Liver (tissue), 9 donors: ENCODE data around the gene LRRFIP2. TPM values are rescaled to one million over a fixed set of nuclear protein-coding genes. Genes with fewer than 3 reads are reported as not detected.

Experiments used
- DNase-seq: peaks from one replicate; pipeline ENCODE4 v3.0.0-alpha.2; 2017; ENCODE audit warnings: low spot score
- H3K27ac ChIP-seq, 2 donors: one replicate each; pipeline ENCODE4 v1.7.0; 2013; ENCODE audit warnings: inconsistent platforms in 2 of 2, low read length in 2 of 2, control low read depth in 1 of 2, low read depth in 1 of 2, mild to moderate bottlenecking in 1 of 2
- H3K27me3 ChIP-seq, 4 donors: one replicate each; pipeline versions ENCODE4 v1.6.1 to v1.7.0; 2013; ENCODE audit warnings: low read length in 3 of 4, inconsistent platforms in 1 of 4, mild to moderate bottlenecking in 1 of 4, moderate library complexity in 1 of 4; ENCODE audit not compliant: control insufficient read depth in 4 of 4, insufficient read depth in 4 of 4
- H3K36me3 ChIP-seq, 4 donors: one replicate each; pipeline versions ENCODE4 v1.6.1 to v1.7.0; 2013; ENCODE audit warnings: low read length in 3 of 4, mild to moderate bottlenecking in 3 of 4, low read depth in 1 of 4, moderate library complexity in 1 of 4; ENCODE audit not compliant: control insufficient read depth in 4 of 4, insufficient read depth in 3 of 4
- H3K4me1 ChIP-seq, 4 donors: one replicate each; pipeline versions ENCODE4 v1.6.1 to v1.7.0; 2013; ENCODE audit warnings: low read length in 3 of 4, mild to moderate bottlenecking in 3 of 4, moderate library complexity in 1 of 4; ENCODE audit not compliant: control insufficient read depth in 4 of 4, insufficient read depth in 4 of 4
- H3K4me3 ChIP-seq, 3 donors: one replicate each; pipeline versions ENCODE4 v1.6.1 to v1.7.0; 2013; ENCODE audit warnings: low read length in 3 of 3, control low read depth in 1 of 3, low read depth in 1 of 3, mild to moderate bottlenecking in 1 of 3
- H3K9ac ChIP-seq, 2 donors: one replicate each; pipeline ENCODE4 v1.7.0; 2013; ENCODE audit warnings: low read length in 2 of 2, mild to moderate bottlenecking in 2 of 2, moderate library complexity in 2 of 2, control low read depth in 1 of 2, low read depth in 1 of 2
- H3K9me3 ChIP-seq, 4 donors: one replicate each; pipeline versions ENCODE4 v1.6.1 to v1.7.0; 2013; ENCODE audit warnings: low read length in 3 of 4; ENCODE audit not compliant: control insufficient read depth in 4 of 4
- ATF3 ChIP-seq: IDR thresholded peaks from 2 replicates; pipeline ENCODE4 v1.6.1; 2016; ENCODE audit warnings: antibody characterized with exemption
- CTCF ChIP-seq: fragments of 150-350 bp; IDR thresholded peaks from 2 replicates; pipeline ENCODE4 v1.5.1; 2017; ENCODE audit warnings: improper control_type of control experiment, low read depth, low read length; ENCODE audit not compliant: missing input control
- EGR1 ChIP-seq, 2 donors: IDR thresholded peaks; 2 replicates each; pipeline ENCODE4 v1.6.1; 2016 to 2018; ENCODE audit warnings: antibody characterized with exemption in 2 of 2, low read depth in 2 of 2
- FOXA1 ChIP-seq: IDR thresholded peaks from 2 replicates; pipeline ENCODE4 v1.6.1; 2016; ENCODE audit warnings: antibody characterized with exemption
- FOXA2 ChIP-seq: IDR thresholded peaks from 2 replicates; pipeline ENCODE4 v1.6.1; 2016; ENCODE audit warnings: antibody characterized with exemption
- GABPA ChIP-seq, 2 donors: IDR thresholded peaks in 1 of 2; conservative IDR thresholded peaks in 1 of 2; 2 replicates each; pipeline ENCODE4 v1.6.1; 2016; ENCODE audit warnings: antibody characterized with exemption in 2 of 2, mild to moderate bottlenecking in 1 of 2, moderate library complexity in 1 of 2
- HNF4A ChIP-seq, 2 donors: conservative IDR thresholded peaks; 2 replicates each; pipeline ENCODE4 v1.6.1; 2016; ENCODE audit warnings: antibody characterized with exemption in 2 of 2, mild to moderate bottlenecking in 2 of 2
- HNF4G ChIP-seq: IDR thresholded peaks from 2 replicates; pipeline ENCODE4 v1.6.1; 2016; ENCODE audit warnings: antibody characterized with exemption
- JUND ChIP-seq, 2 donors: IDR thresholded peaks; 2 replicates each; pipeline ENCODE4 v1.6.1; 2016; ENCODE audit warnings: antibody characterized with exemption in 2 of 2
- MAX ChIP-seq: IDR thresholded peaks from 2 replicates; pipeline ENCODE4 v1.6.1; 2016; ENCODE audit warnings: antibody characterized with exemption
- NR2F2 ChIP-seq: IDR thresholded peaks from 2 replicates; pipeline ENCODE4 v1.6.1; 2016; ENCODE audit warnings: antibody characterized with exemption
- RAD21 ChIP-seq, 2 donors: IDR thresholded peaks; 2 replicates each; pipeline ENCODE4 v1.6.1; 2016; ENCODE audit warnings: antibody characterized with exemption in 2 of 2, mild to moderate bottlenecking in 2 of 2
- REST ChIP-seq: IDR thresholded peaks from 2 replicates; pipeline ENCODE4 v1.6.1; 2016; ENCODE audit warnings: antibody characterized with exemption, mild to moderate bottlenecking
- RXRA ChIP-seq, 2 donors: IDR thresholded peaks; 2 replicates each; pipeline ENCODE4 v1.6.1; 2017 to 2018; ENCODE audit warnings: antibody characterized with exemption in 2 of 2, mild to moderate bottlenecking in 1 of 2
- SP1 ChIP-seq: IDR thresholded peaks from 2 replicates; pipeline ENCODE4 v1.6.1; 2018; ENCODE audit warnings: antibody characterized with exemption, mild to moderate bottlenecking
- TAF1 ChIP-seq: conservative IDR thresholded peaks from 2 replicates; pipeline ENCODE4 v1.6.1; 2016; ENCODE audit warnings: antibody characterized with exemption, mild to moderate bottlenecking
- YY1 ChIP-seq: IDR thresholded peaks from 2 replicates; pipeline ENCODE4 v1.6.1; 2016; ENCODE audit warnings: antibody characterized with exemption, mild to moderate bottlenecking
- ZBTB33 ChIP-seq: IDR thresholded peaks from 2 replicates; pipeline ENCODE4 v1.6.1; 2016; ENCODE audit warnings: antibody characterized with exemption
- whole genome bisulfite sequencing: extraction: QIAGEN DNeasy Blood & Tissue Kit; methylation state at CpG from one replicate; pipeline ENCODE4 v1.1.7; 2013; 5-methylcytosine and 5-hydroxymethylcytosine counted together
- polyA plus RNA-seq, 2 donors: library from polyadenylated mRNA; stranded (reverse) in 1 of 2; unstranded in 1 of 2; fragments of 200-250 nt in 1 of 2; fragments of >200 nt in 1 of 2; fragmentation: Nextera tagmentation in 1 of 2; extraction: Ambion mirVana in 1 of 2; gene quantifications; one replicate each; pipeline versions ENCODE4 v1.2.1 to v1.2.3, GENCODE V29; 2013 to 2015
- total RNA-seq, 2 donors: library from RNA; depleted of rRNA; stranded (reverse); fragments of >200 nt; gene quantifications; one replicate each; pipeline ENCODE4 v1.2.3, GENCODE V29; 2014
- donor health status: healthy.
- donor health status: healthy.
- donor health status: healthy.
- donor health status: healthy.
- donor health status: healthy.

The LRRFIP2 gene
- total and polyA plus RNA-seq, 4 donors = 22.6 to 56.9 (median 39.8) TPM

- TF ChIP-seq JUND (IDR thresholded peaks at IDR 0.05) (no peak), HNF4A (conservative IDR thresholded peaks at IDR 0.05) (no peak), REST (no peak), RAD21 (IDR thresholded peaks at IDR 0.05) (no peak), ATF3 (no peak), SP1 (no peak), GABPA (IDR thresholded peaks at IDR 0.05 in 1 of 2, conservative IDR thresholded peaks at IDR 0.05 in 1 of 2) (no peak), YY1 (no peak), CTCF (no peak), RXRA (IDR thresholded peaks at IDR 0.05) (no peak), ZBTB33 (no peak), FOXA2 (no peak), TAF1 (no peak), HNF4G (no peak), MAX (no peak), NR2F2 (no peak), FOXA1 (no peak), EGR1 (IDR thresholded peaks at IDR 0.05; ENCODE audit: low read depth in 2 of 2) (no peak)
- H3K36me3 ChIP-seq = peaks cover 0 to 13% (median 12%) of the 10 kb centered on the region in 4 donors
- DNase-seq = no peak
- no peaks in the 10 kb centered on the region for H3K27me3 ChIP-seq
- H3K4me1 ChIP-seq = peaks cover 4 to 8% (median 4%) of the 10 kb centered on the region in 4 donors
- WGBS = 96% methylated on average over 3 of the region's 3 CpGs
- no peaks in the 10 kb centered on the region for H3K9me3 ChIP-seq
- H3K9ac ChIP-seq = no peak overlapping the region
- no peak overlapping the region for H3K27ac ChIP-seq
- no peak overlapping the region for H3K4me3 ChIP-seq
Measured at GRCh38 chr3:37092484-37092883, 81.9 kb downstream of the LRRFIP2 start.
